Stimulated activated CD4-positive, alpha-beta T cell treated with anti-CD3 and anti-CD28 coated beads, TNF-alpha, amount 100 ng/mL, for 48 hours (primary cell): ENCODE data around the gene F2RL1.
"Not testable (repeated sequence)": the region's sequence is repeated elsewhere in the genome, so short reads cannot be mapped to it uniquely, and the experiment has no call there.

ENCODE experiments used
- DNase-seq, 3 donors: peaks; one replicate each; pipeline ENCODE4 v3.0.0-alpha.2; 2020; ENCODE audit warnings: low read depth in 3 of 3

Gene F2RL1

DNA sequence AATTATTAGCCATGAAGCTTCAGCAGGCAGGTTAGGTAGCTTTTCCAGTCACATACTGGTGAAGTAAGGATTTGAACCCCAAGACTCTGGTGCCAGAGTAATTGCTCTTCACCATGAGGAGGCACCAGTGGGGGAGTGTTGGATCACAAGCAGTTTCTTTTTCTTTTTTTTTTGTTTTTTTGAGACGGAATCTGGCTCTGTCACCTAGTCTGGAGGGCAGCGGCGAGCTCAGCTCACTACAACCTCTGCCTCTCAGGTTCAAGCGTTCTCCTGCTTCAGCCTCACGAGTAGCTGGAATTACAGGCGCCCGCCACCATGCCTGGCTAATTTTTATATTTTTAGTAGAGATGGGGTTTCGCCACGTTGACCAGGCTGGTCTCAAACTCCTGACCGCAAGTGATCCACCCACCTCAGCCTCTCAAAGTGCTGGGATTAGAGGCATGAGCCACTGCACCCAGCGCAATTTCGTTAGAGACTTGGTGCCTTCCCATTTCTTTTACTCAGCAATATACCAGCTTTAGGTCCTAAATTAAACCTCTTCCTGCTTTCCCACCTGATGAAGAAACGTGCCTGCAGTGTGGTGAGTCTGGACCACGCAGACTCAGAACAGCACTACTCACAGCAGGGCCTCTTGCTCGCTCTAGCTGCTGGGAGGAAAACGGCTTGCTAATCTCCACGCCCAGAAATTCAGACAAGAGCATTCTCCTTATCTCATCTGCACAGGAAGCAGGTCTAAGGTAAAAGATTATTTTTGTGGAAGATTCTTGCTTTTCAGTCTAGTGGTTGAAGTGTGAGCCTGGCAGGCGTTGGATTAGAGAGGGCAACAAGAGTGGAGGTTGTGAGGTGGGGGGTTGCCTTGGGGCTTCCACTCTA is 30.8 kb downstream of the F2RL1 start, which contains the start of gene S100Z:
S100Z (plus strand) TSS at position 596 of the 873 bp plus-strand sequence. CDS start 25,346 bp downstream, outside the sequence.
- DNase-seq, result peak in 2 of 3 donors; percentile 21 to 37

DNA sequence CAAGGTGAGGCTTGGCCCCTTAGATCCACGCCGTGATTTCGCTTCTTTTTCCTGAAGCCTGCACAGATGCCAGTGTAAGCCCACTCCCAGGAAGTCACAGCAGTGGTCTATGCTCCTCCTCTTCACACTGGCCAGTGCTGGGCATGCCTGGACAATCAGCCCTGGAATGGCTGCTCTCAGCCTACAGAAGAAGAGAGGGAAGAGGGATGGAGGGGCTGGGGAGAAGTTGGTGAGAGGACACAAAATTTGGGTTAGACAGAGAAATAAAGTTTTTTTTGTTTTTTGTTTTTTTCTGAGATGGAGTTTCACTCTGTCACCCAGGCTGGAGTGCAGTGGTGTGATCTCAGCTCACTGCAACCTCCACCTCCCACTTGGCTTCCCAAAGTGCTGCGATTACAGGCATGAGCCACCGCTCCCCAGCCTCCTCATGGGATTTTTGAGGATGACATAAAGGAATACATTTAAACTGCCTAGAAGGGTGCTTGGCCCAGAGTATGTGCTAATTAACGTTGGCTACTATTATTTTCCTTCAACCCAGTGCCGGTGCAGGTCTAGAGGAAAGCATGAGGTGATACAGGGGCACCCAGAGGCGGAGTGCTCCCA is 31.8 kb downstream of the F2RL1 start:
- no peak for DNase-seq

DNA sequence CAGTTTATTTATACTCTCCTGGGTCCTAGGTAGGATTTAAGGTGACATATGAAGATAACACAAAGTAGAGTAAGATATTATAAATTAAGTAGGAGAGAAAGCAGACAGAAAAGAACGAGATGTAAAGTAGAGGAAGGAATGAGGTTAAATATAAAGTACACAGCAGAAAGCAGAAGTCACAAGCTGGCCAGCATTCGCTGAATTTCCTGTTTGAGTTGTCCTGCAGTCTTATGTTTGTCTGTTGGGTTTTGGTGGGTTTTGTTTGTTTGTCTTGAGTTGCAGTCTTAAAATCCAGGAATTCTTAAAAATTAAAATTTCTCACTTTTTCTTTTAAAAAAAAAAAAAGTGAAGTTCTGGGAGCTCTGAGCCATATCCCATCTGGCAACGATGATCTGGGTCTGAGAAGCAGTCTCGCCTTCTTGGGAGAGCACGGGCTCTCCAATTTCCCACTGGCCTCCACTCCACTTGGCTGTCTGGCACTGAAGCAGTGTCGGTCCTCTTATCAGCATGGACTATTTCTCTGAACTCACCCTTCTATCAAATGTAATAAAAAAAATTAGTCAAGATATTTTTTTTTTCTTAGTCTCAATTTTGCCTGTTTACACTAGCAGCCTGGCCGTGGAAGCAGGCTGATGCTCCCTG is 33.0 kb downstream of the F2RL1 start:
- no peak for DNase-seq

DNA sequence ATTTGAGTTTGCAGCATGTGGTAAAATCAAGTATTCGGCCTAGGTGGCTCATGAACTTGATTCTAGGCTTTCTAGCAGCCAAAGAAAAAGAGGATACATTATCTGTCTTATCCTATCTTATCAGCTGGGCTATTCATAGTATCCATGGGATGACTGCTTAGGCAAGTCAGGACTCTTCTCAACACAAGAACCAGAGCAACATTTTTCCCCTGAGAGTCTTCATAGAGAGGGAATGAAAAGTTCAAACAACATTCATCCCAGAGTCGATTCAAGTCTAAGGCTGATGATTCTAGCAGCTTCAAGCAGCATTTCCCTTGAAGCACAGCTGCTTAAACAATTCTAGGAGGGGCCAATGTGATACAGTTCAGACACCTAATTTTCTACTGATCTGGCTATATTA is 33.9 kb downstream of the F2RL1 start:
- DNase-seq, result no peak

DNA sequence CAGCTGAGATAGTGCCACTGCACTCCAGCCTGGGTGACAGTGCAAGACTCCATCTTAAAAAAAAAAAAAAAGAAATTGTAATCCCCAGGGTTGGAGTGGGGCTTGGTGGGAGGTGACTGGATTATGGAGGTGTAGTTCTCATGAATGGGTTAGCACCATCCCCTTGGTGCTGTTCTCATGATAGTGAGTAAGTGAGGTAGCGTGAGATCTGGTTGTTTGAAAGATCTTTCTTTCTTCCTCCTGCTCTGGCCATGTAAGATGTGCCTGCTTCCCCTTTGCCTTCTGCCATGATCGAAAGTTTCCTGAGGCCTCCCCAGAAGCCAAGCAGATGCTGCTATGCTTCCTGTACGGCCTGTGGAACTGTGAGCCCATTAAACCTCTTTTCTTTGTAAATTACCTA is 34.9 kb downstream of the F2RL1 start:
- DNase-seq, result not testable (repeated sequence)

DNA sequence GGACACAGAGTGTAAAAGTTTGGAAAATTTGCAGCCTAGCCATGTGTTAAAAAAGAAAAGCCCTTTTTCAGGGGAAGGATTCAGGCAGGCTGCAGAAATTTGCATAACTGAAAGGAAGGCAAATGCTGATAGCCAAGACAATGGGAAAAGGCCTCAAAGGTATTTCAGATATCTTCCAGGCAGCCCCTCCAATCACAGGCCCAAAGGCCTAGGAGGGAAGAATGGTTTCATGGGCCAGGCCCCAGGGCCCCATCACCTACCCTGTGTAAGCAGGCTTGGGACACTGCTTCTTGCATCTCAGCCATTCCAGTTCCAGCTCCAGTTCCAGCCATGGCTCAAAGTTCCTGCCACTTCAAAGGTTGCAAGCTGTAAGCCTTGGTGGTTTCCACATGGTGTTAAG is 35.8 kb downstream of the F2RL1 start:
- no peak for DNase-seq

DNA sequence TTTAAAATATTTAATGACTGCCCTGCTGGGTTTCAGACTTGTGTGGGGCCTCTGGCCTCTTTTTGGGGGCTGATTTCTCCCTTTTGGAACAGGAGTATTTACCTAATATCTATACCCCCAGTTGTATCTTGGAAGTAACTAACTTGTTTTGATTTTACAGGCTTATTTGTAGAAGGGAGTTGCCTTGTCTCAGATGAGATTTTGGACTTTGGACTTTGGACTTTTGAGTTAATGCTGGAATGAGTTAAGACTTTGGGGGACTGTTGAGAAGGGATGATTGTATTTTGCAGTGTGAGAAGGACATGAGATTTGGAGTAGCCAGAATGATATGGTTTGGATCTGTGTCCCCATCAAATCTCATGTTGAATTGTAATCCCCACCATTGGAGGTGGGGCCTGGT is 36.7 kb downstream of the F2RL1 start:
- not testable (repeated sequence) for DNase-seq

DNA sequence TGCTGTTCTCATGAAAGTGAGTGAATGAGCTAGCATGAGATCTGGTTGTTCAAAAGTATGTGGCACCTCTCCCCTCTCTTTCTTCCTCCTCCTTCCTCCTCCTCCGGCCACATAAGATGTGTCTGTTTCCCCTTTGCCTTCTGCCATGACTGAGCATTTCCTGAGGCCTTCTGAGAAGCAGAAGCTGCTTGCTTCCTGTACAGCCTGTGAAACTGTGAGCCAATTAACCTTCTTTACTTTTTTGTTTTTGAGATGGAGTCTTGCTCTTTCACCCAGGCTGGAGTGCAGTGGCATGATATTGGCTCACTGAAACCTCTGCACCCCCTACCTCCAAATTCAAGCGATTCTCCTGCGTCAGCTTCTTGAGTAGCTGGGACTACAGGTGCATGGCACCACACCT is 37.1 kb downstream of the F2RL1 start:
- peak in 1 of 3 donors; percentile 18 for DNase-seq

DNA sequence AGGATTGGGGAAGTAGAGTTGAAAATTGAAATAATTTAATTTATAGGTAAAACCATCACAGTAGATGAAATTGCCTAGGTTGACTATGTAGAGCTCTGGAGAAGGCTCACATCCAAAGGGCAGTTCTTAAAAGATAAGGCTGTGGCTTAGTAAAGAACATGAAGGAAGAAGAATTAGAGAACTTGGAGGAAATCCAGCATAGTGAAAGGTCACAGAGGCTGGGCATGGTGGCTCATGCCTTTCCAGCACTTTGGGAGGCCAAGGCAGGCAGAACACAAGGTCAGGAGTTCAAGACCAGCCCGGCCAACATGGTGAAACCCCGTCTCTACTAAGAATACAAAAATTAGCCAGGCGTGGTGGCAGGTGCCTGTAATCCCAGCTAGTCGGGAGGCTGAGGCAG is 38.0 kb downstream of the F2RL1 start:
- DNase-seq, result not testable (repeated sequence)

DNA sequence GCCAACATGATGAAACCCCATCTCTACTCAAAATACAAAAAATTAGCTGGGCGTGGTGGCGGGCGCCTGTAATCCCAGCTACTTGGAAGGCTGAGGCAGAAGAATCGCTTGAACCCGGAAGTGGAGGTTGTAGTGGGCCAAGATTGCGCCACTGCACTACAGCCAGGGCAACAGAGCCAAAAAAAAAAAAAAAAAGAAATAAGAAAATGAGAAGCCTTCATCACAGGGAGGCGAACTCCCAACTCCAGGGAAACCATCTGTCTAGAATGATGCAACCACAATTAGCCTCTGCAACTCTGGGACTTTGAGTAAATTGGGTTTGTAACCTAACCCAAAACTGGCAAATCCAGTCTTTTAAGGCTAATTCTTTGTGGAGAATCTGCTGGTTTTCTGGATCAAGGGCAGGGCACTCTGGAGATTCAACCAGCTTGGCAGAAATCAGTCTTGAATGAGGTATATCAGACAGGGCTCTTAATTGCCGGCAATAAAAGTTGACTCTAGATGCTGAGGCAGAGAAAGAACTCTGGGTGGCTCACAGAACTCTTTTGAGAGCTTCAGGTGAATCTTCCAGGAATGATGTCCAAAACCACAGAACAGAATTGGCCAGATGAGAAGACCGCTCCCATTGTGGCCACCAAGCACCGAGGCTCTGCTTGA is 40.9 kb downstream of the F2RL1 start:
- DNase-seq, result no peak

DNA sequence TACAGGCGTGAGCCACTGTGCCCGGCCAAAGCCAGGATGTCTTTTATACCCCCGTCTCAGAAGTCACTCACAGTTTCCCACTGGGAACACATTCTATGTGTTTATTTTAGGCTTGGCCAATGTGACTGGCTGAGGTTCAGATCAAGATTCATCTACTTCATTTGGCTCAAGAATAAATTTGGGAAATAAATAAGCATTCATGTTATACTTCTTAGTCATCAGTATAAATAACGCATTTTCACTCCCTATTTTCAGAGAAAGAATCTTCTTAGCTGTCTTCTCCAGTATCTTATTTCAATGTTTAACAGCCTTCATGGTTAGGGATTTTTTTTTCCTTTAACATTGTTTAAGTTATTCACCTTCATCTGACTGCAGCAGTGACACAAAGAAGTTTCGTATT is 42.8 kb downstream of the F2RL1 start:
- DNase-seq, result no peak

DNA sequence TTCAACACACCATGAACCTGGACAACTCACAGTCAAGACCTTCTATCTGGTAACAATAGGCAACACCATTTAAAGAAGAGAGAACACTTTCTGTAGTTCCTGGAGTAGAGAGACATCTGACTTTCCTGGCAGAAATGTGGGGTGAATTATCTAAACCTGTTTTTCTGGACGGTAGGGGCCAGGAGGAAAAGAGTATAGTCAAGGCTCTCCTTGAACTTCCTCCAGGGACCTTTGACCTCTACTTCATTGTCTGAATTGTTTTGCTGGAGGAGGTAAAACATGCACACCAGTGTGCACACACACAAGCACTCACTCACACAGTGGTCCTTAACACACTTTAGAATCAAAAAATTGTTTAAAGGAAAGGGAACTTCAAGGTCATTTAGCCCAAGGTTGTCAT is 44.2 kb downstream of the F2RL1 start:
- DNase-seq, result no peak

DNA sequence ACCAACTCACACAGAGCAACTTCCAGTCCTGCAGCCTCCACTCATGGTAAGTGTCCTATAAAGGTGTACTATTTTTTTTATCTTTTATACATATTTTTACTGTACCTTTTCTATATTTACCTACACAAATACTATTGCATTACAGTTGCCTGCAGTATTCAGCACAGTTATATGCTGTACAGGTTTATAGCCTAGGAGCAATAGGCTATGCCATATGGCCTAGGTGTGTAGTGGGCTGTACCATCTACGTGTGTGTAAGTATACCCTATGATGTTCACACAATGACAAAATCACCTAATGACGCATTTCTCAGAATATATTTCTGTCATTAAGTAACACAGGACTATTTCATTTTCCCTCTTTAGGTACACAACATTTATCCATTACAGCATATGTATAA is 47.7 kb downstream of the F2RL1 start:
- no peak for DNase-seq

DNA sequence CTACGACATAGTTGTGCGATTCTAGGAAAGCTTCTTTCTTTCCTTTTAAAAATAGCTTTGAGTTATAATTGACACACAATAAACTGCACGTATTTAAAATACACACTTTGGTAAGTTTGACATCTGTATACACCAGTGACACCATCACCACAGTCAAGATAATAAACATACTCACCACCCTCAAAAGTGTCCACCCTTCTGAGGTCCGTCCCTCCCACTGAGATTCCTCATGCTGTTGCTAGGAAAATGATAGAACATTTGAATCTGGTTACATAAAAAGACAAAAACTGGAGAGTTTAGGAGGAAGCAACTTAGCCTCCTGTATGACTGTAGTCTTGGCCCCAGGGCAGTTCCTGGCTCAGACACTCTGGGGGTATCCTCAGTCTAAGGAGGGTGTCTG is 48.2 kb downstream of the F2RL1 start:
- DNase-seq, result no peak

DNA sequence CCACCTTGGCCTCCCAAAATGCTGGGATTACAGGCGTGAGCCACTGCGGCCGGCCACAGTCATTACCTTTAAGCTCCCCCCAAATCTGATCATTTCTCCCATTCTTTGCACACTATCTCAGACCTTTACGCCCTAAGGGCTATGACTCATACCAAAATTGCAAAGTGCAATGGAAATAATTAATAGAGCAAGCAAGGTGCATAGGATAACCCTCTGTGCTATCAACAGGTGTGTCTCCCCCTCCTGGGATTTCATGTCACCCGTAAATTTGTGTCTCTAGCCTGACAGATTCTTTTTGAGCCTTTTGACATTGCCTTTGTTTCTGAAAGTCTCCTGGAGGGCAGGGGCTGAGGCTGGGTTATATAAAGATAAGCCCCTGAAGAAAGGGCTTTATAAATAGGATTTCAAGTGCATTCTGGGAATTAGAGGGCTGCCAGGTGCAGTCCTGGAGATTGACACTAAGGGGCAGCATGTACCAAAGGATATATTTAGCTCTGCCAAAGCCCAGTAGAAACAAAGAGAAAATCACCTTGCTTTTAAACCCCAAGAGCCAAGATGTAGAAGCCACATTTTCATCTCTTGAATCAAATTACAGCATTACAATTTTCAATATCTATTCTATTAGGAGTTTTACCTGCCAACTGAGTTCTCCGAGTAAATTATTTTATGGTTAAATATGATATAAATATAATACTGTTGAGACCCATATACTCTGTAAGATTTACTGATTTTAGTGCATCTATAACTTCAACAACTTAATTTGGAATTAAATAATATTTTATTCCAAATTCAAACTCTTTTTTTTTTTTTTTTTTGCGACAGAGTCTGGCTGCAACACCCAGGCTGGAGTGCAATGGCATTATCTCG is 49.2 kb downstream of the F2RL1 start:
- peak; percentile 11 to 55 (median 48) for DNase-seq

DNA sequence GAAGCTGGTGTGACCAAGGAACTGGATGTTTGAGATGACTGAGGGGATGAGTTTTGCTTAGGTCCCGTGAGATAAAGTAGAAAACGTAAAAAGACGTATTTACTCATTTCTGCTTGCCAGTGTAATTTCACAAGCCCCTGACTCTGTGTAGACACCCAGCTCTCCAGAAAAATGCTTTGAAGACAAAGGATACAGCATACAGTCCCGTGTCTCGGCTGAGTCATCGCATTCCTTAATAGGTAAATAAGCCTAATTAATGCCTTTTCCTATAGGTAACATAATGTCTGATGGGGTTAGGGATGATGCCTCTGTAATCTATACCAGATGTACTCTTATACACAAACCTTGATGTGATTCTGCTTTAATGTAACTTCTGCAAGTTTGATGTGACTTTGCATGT is 51.2 kb downstream of the F2RL1 start:
- DNase-seq, result no peak

DNA sequence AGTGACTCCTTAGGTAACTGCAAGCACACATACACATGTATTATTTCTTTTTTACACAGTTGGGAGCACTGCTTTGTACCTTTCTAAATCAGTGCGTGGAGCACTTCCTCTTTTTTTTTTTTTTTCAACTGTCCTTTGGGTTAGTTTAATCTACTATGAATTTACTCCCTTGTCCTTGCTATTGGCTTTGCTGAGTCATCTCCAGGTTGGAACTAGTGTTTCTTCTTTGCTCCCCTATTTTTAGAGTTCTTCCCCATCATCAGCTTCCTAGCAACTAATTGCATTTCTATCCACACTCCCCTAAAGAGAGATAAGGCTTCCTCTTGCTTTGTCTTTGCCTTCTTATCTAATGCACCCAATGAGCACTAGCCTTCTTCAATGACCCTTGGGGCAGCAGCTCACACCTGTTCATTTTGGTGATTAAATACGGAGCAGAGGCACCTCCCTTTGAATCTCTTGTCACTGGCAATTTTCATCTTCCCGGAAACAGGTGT is 55.3 kb downstream of the F2RL1 start:
- no peak for DNase-seq
